Trophoblast cell (in vitro differentiated cells and primary cell): ENCODE measurements around the gene RNF175.

Source experiments
- DNase-seq, 2 donors: peaks; one replicate each; pipeline ENCODE4 v3.0.0-alpha.2; 2016
- H2AFZ ChIP-seq: 2 replicates; pipeline ENCODE4 v1.6.1; 2013; ENCODE audit warnings: low read length, moderate library complexity, mild to moderate bottlenecking; ENCODE audit not compliant: insufficient read depth, poor library complexity
- H2AK5ac ChIP-seq: 2 replicates; pipeline ENCODE4 v1.6.1; 2013; ENCODE audit warnings: mild to moderate bottlenecking, low read length
- H2BK120ac ChIP-seq: 2 replicates; pipeline ENCODE4 v1.6.1; 2013; ENCODE audit warnings: low read length, mild to moderate bottlenecking, moderate library complexity; ENCODE audit not compliant: insufficient read depth, poor library complexity
- H2BK12ac ChIP-seq: 2 replicates; pipeline ENCODE4 v1.6.1; 2013; ENCODE audit warnings: mild to moderate bottlenecking, low read length, moderate library complexity
- H2BK5ac ChIP-seq: 2 replicates; pipeline ENCODE4 v1.6.1; 2013; ENCODE audit warnings: low read length, low read depth, moderate library complexity, mild to moderate bottlenecking; ENCODE audit not compliant: poor library complexity
- H3K14ac ChIP-seq: 2 replicates; pipeline ENCODE4 v1.6.1; 2013; ENCODE audit warnings: mild to moderate bottlenecking, low read length
- H3K18ac ChIP-seq: 2 replicates; pipeline ENCODE4 v1.6.1; 2013; ENCODE audit warnings: mild to moderate bottlenecking, low read length
- H3K23ac ChIP-seq: 2 replicates; pipeline ENCODE4 v1.6.1; 2013; ENCODE audit warnings: low read length
- H3K27ac ChIP-seq: 2 replicates; pipeline ENCODE4 v1.5.1; 2013; ENCODE audit warnings: low read depth, mild to moderate bottlenecking, inconsistent platforms, low read length, moderate library complexity
- H3K27me3 ChIP-seq: 2 replicates; pipeline ENCODE4 v1.6.1; 2013; ENCODE audit warnings: inconsistent platforms, mild to moderate bottlenecking, low read length, moderate library complexity; ENCODE audit not compliant: insufficient read depth
- H3K36me3 ChIP-seq, 2 experiments: 1 replicate in 1 of 2; 2 replicates in 1 of 2; pipeline ENCODE4 v1.6.1; 2013; ENCODE audit warnings: low read length in 2 of 2, mild to moderate bottlenecking in 2 of 2, moderate library complexity in 1 of 2; ENCODE audit not compliant: insufficient read depth in 2 of 2, control insufficient read depth in 1 of 2
- H3K4ac ChIP-seq: 2 replicates; pipeline ENCODE4 v1.6.1; 2013; ENCODE audit warnings: low read depth, mild to moderate bottlenecking, low read length, moderate library complexity
- H3K4me1 ChIP-seq, 2 experiments: 1 replicate in 1 of 2; 2 replicates in 1 of 2; pipeline ENCODE4 v1.6.1; 2013; ENCODE audit warnings: low read length in 2 of 2, mild to moderate bottlenecking in 2 of 2, moderate library complexity in 1 of 2; ENCODE audit not compliant: insufficient read depth in 2 of 2, control insufficient read depth in 1 of 2
- H3K4me2 ChIP-seq: 2 replicates; pipeline ENCODE4 v1.6.1; 2013; ENCODE audit warnings: inconsistent platforms, mild to moderate bottlenecking, low read length, moderate library complexity
- H3K4me3 ChIP-seq: 2 replicates; pipeline ENCODE4 v1.5.1; 2013; ENCODE audit warnings: mild to moderate bottlenecking, low read depth, low read length, inconsistent platforms
- H3K79me1 ChIP-seq: one replicate; pipeline ENCODE4 v1.6.1; 2013; ENCODE audit warnings: low read length
- H3K79me2 ChIP-seq: 2 replicates; pipeline ENCODE4 v1.6.1; 2013; ENCODE audit warnings: low read length, mild to moderate bottlenecking; ENCODE audit not compliant: control insufficient read depth, insufficient read depth, poor library complexity
- H3K9ac ChIP-seq: 2 replicates; pipeline ENCODE4 v1.6.1; 2013; ENCODE audit warnings: mild to moderate bottlenecking, low read length
- H3K9me3 ChIP-seq: 2 replicates; pipeline ENCODE4 v1.6.1; 2013; ENCODE audit warnings: low read depth, mild to moderate bottlenecking, control low read depth, inconsistent platforms, low read length; ENCODE audit not compliant: insufficient read depth
- H4K12ac ChIP-seq: 2 replicates; pipeline ENCODE4 v1.6.1; 2013; ENCODE audit warnings: low read depth, mild to moderate bottlenecking, low read length, moderate library complexity
- H4K8ac ChIP-seq: 2 replicates; pipeline ENCODE4 v1.6.1; 2013; ENCODE audit warnings: low read depth, mild to moderate bottlenecking, low read length, moderate library complexity
- H4K91ac ChIP-seq: one replicate; pipeline ENCODE4 v1.6.1; 2013; ENCODE audit warnings: low read depth, mild to moderate bottlenecking, low read length, moderate library complexity
- WGBS: extraction: QIAGEN DNeasy Blood & Tissue Kit; methylation state at CpG from one replicate; pipeline ENCODE4 v1.1.7; 2013; ENCODE audit warnings: missing lambda C conversion rate; ENCODE audit not compliant: insufficient read length, insufficient coverage; ENCODE audit errors: extremely low coverage; 5-methylcytosine and 5-hydroxymethylcytosine counted together

The RNF175 gene

DNA sequence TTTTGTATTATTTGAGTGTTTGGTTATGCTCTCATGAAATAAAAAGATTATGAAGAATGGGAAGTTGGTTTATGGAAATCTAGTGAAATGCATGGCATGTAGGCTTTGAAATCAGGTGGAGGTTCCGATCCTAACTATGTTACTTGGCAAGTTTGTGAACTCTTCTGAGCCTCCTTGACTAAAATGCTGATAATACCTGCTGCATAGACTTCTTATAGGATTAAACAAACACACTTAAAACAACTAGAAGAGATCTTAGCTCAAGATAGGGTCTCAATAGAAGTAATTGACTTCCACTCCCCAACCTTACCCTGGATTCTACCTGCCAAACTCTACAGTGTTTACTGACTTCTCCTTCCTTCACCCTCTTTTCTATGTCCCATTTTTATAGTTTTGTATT, 97.9 kb downstream of the RNF175 start:
- Histone ChIP-seq H3K4me1 (no peaks in the 10 kb centered on the region), H3K14ac (no peak overlapping the region)

DNA sequence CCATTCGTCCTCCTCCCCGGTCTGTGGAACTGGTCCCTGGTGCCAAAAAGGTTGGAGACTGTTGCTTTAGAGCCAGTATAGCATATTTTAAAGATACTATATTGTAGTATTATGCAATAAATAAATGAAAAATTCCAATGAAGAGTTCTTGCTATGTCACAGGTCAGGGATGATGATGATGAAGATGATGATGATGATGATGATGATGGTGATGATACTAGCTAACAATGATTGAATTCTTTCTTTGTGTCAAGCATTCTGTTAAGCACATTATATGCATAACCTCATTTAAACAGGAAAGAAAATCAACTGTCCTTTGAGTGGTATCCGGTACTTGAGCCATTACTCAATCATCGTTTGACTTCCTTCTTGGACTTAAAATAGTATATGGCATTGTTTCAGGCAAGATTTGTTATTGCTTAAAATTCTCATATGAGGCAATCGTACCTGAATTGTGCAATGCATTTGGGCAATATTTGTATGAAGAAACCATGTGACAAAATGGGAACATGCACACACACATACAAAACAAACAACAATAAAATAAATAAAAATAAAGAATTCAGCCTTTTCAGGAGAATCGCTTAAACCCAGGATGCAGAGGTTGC, 98.5 kb downstream of the RNF175 start:
- Histone ChIP-seq H2AK5ac (no peak overlapping the region), H3K27ac (no peak overlapping the region), H3K9me3 (peaks cover 7% of the 10 kb centered on the region), H2BK120ac (no peak overlapping the region), H2AFZ (no peak overlapping the region), H3K27me3 (no peaks in the 10 kb centered on the region), H3K79me2 (no peaks in the 10 kb centered on the region), H4K91ac (no peak overlapping the region), H3K14ac (no peak overlapping the region), H3K36me3 (no peaks in the 10 kb centered on the region), H3K79me1 (no peaks in the 10 kb centered on the region), H3K4me3 (no peak overlapping the region), H4K8ac (no peak overlapping the region), H3K4me2 (no peak overlapping the region), H3K4me1 (no peaks in the 10 kb centered on the region), H4K12ac (no peak overlapping the region), H3K18ac (no peak overlapping the region), H2BK12ac (no peak overlapping the region), H3K4ac (no peak overlapping the region), H2BK5ac (no peak overlapping the region), H3K9ac (no peak overlapping the region), H3K23ac (no peak overlapping the region)
- WGBS: no CpG with 5 or more reads among the region's 6 CpGs
- DNase-seq: peak in 1 of 2 donors; percentile 49

More for the DNA sequence above, 97.9 kb downstream of the RNF175 start:
- H4K12ac ChIP-seq: no peak overlapping the region
- H3K4ac ChIP-seq: no peak overlapping the region
- H3K23ac ChIP-seq: no peak overlapping the region
- DNase-seq: peak in 1 of 2 donors; percentile 11
- no peaks in the 10 kb centered on the region for H3K79me1 ChIP-seq
- WGBS: no CpG with 5 or more reads among the region's 1 CpG
- H3K4me2 ChIP-seq: no peak overlapping the region
- no peak overlapping the region for H2AK5ac ChIP-seq
- no peak overlapping the region for H3K4me3 ChIP-seq
- no peak overlapping the region for H2BK120ac ChIP-seq
- no peaks in the 10 kb centered on the region for H3K79me2 ChIP-seq
- H2BK12ac ChIP-seq: no peak overlapping the region
- H3K27me3 ChIP-seq: no peaks in the 10 kb centered on the region
- H2BK5ac ChIP-seq: no peak overlapping the region
- no peaks in the 10 kb centered on the region for H3K36me3 ChIP-seq
- H3K9ac ChIP-seq: no peak overlapping the region
- H4K8ac ChIP-seq: no peak overlapping the region
- H4K91ac ChIP-seq: no peak overlapping the region
- H3K9me3 ChIP-seq: peaks cover 7% of the 10 kb centered on the region
- H2AFZ ChIP-seq: no peak overlapping the region
- H3K27ac ChIP-seq: no peak overlapping the region
- no peak overlapping the region for H3K18ac ChIP-seq
